D341Med (cell line): ENCODE data around the gene TOE1.

Experiments used
- DNase-seq: peaks from one replicate; pipeline ENCODE4 v3.0.0; 2012; ENCODE audit warnings: low spot score

Gene TOE1

DNA sequence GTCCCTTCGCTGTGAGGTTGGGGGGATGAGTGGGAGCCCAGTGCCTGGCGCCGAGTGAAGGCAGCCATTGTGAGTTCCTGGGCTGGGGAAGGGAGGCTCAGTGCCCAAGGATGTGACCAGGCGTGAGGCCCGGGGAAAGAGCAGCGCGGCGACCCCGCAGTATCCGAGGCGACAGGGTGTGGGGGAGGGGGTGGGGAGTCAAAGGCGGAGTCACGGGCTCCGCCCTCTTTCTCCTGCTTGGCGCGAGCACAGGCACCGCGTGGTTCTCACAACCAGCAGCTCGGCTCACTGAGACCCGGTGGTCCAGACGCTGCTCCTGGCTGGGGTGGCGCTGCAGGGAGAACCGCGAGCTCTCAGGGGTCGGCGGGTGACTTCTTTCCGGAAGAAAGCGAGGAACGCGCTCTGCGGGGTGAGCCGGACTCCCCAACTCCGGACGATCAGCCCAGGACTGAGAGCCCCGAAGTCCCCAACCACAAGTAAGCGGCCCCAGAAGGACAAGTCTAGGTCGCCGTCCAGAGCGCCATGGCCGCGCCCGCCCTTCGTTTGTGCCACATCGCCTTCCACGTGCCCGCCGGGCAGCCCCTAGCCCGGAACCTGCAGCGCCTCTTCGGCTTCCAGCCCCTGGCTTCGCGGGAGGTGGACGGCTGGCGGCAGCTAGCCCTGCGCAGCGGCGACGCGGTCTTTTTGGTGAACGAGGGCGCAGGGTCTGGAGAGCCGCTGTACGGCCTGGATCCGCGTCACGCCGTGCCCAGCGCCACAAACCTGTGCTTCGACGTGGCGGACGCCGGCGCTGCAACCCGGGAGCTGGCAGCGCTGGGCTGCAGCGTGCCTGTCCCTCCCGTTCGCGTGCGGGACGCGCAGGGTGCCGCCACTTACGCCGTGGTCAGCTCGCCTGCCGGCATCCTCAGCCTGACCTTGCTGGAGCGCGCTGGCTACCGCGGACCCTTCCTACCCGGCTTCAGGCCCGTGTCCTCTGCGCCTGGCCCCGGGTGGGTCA, 13.0 kb upstream of the TOE1 start, which contains the start of gene HPDL:
HPDL (plus strand) TSS at position 269 of the 997 bp plus-strand sequence; CDS start at position 523, 254 bp downstream.
- DNase-seq, result peak; percentile 91

GRCh38 chr1:45327644-45328515, 12.1 kb upstream of the TOE1 start:
- peak; percentile 54 for DNase-seq

DNA sequence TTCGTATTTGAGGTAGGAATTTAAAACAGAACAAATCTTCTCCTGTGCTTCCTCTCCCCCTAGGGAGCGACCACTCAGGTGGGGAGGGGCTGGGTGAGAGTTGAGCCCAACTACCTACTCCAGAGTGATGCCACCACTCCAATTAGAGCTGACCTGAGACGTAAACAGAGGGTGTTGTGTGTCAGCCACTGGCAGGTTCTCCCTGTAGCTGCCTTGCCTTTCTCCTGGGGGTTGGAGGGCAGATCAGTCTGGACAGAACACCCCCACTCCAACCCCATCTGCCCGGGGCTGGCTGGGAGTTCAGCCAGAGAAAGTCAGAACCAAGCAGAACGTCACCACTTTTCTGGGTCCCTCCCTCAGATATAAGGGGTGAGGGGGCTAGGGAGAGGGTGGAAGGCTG, 11.3 kb upstream of the TOE1 start:
- no peak for DNase-seq

DNA sequence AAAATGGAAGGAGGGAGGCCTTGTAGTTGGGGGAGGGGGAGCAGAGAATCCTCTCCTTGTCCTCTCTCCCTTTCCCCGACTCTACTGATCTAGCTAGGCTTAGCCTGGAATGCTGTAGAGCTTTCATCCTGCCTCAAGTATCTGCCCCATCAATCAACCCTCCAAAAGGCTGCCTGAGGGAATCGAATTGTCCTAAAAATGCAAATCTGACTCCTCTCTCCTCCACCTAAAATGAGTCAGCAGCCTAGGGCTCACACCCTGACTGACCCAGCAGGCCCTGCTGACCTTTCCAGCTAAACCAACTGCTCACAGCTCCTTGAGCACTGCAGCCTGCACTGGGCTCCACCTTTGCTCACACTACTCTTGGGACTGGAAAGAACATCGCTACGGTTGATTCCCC, 10.5 kb upstream of the TOE1 start:
- DNase-seq, result no peak

DNA sequence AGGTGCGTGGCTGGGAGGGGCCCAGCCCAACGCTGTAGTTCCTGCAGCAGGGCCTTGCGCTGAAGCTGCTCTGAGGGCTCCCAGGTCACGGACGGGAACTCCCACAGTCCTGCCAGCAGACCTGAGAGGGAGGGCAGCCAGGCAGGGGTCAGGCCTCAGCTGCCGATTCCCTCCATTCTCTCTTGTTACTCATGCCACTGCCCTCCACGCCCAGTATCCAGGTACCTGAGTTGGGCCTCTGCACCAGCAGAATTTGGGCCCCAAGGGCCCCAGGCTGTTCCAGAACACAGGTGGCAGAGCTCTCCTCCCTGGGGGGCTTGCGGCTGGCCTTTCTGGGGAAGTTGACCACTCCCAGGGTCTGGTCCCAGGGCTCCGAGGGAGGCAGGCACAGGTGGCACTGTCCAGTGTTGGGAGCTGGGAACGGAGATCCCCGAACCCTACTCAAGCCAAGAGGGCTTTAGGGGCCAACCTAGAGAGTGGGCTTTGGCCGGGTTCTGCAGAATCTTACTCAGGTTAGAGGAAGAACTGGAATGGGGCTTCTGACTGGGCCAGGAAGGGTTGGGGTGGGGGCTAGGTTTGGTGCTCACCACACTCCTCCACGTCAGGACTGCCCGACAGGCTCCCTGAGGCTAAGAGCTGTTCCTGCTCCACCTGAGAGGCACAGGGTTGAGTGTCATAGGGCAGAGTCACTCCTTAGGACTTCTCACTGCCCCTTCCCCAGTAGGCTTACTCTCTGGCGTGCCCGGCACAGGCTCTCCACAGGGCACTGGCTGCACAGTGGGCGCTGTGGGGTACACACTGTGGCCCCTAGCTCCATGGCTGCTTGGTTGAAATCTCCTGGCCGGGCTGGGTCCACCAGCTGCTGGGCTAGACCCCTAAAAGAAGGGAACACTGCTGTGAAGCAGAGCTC, 8.3 kb upstream of the TOE1 start:
- no peak for DNase-seq

DNA sequence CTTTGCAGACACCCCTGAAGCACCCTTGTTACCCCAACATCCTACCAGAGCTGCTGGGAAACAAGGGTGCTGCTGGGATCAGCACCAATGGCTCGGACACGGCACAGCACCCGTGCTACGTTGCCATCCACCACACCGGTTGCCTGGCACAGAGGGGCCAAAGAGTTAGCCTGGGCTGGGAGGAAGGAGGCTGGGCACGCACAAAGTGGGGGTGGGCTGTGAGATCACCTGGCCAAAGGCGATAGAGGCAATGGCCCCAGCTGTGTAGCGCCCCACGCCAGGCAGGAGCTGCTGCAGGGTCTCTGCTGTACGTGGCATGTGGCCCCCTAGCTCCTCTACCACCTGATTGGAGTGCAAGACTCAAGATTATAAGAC, 7.6 kb upstream of the TOE1 start:
- DNase-seq, result no peak

DNA sequence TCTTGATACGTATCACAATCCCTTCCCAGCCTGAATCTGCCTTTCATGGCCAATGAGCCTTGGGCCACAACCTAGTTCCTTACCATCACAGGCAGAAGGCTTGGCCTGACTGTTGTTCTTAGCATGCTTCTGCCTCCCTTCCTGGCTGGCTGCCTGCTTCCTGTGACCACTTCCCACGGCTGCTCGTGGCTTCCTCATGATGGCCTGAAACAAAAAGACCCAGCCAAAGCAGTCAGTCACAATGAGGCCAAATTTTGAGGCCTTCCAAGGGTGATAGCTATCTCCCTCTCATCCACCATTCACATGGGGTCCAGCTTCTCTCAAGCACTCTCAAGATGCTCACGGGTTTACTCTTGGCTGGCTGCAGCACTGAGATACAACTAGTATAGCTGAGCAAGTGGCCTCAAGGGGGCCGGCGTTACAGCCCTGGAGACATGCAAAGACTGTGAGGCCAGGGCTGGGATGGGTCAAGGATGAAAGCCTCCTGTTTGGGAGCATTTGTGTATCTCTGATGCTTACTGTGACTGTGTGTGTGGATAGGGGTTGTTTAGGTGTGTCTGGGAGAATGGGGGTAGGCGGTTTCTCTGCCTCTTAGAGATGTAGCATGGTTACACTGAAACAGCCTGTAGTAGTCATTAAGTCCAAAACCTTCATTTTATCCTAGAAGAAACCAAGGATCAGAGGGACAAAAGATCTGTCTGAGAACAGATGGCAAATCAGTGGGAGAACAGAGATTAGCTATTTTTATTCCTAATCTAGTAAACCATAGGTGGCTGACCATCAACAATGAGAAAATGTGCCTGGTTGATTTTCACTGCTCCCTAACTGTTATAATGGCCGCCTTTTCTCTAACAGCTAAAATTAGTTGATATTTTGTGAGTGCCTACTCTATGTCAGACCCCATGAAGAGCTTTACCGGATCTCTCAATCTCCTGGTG, 5.4 kb upstream of the TOE1 start:
- no peak for DNase-seq

DNA sequence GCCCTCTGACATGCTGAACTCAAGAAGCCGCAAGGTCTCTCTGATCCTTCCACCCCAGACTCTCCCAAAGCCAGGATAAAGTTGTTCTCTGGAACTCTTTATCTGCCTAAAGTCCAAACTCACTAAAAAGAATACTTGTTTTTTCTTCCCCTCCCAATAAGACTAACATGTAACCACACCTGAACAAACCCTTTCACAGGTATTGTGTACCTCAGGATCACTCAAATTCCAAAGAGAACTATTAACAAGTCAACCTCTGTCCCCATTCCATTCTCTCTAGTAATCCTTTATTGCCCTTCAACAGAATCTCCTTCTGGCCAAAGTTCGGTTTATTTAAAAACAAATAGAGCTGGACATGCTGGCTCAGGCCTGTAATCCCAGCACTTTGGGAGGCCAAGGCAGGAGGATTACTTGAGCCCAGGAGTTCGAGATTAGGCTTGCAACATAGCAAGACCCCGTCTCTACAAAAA, 4.1 kb upstream of the TOE1 start:
- no peak for DNase-seq

GRCh38 chr1:45337630-45338325, 2.2 kb upstream of the TOE1 start:
- DNase-seq, result no peak

DNA sequence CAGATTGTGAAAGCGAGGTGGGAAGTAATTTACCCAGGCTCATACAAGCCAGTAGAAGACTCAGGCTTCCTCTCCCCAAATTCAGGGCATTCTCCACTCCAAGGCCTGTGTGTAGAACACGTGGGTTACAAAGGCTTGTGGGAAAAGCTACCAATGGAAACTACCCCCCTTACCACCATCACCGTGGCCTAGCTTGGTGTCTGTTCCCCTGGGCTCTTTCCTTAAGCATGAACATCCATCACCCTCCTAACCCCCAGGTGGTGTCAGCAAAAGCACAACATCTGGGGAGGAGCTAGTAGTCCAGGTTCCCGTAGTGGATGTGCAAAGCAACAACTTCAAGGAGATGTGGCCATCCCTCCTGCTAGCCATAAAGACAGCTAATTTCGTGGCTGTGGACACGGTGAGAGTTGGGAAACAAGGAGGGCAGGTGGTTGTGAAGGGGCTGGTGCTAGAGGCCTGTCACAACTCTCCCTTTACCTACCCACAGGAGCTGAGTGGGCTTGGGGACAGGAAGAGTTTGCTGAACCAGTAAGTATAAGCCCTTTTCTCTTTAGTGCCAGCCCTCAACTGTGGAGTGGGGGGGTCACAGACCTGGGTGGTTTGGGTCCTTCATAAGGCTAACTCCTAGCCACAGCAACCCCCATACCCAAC, 971 bp downstream of the TOE1 start:
- DNase-seq, result no peak

DNA sequence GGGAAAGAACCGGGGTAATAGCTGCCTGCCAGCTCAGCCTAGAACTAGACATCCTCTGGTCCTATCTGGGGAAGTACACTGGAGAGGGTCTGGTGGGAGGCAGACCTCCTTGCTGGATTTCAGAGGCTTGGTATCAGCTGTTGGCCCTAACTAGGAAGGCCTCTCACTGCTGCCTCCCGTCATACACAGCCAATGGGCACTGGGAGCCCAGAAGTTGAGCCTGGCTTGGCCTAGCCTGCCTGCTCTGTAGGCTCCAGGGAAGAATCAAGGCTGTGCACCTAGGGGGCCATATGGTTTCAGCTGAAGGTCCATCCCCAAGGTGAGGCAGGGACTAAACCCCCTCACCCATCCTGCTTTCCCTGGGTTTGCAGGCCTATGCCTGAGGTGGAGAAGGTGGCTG, 4.5 kb downstream of the TOE1 start:
- DNase-seq, result no peak

GRCh38 chr1:45345014-45345413, 5.0 kb downstream of the TOE1 start:
- DNase-seq, result no peak

GRCh38 chr1:45346473-45346872, 6.5 kb downstream of the TOE1 start:
- no peak for DNase-seq

DNA sequence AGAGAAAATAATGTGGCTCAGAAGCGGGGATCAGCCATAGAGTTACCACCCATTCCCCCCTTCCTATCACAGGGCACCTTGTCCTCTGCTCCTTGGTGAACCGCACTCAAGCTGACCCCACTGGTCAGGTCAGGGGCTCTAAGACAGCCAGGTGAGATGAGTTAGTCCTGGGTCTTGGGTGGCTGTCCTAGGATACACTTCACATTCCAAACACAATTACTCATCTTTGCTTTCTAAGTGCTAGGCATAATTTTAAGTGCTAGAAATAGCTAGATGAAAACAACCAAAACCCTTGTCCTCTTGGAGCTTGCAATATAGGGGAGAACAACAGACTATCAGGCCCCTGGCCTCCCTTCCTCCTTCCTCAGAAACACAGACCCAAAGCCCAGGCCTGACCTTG, 8.1 kb downstream of the TOE1 start:
- no peak for DNase-seq

DNA sequence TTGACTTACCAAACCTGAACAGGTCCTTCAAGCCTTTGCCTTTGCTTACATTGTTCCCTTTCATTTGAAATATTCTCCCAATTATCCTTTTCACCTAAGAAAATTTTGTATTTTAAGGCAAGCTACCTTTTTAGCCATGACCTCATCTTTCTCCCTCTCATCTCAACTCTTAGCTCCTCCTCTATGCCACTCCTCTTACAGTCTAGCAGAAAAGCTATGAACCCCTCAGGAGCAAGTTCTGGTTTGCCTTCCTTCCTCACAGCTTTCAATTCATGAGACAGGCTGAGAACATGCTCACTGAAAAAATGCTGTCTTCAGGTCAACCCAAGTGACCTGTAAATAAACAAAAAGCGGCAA, 8.6 kb downstream of the TOE1 start:
- DNase-seq, result no peak

DNA sequence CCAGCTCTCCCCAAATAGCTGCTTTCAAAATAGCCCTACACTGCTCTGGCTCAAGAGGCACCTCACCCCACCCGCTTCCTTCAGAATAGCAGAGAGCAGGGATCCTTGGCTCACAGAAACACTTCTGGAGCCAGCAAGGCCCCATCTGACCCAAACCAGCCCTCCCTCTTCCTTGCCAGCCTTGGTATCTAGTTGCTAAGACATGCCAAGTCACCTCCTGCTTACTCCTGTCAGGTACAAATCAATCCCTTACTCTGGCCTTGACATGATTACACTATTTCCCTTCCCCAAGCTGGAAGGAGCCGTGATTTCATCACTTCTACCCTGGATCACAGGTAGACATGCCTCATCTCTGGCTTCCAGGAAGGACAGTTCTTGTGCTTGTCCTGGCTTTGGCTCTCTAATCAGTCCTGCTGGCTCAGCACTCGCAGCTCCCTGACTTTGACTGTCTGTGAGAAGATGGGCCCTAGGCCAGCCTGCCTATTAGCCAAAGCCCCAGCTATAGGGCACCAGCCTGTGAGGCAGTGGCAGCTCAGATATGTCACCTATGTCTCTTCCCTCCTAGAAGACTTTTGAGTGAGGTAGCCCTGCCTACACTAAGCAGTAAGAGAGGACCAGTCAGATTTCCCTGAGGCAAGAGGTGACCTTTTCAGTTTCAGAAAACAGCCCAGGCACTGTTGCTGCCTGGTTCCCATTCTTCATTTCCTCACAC, 9.2 kb downstream of the TOE1 start:
- no peak for DNase-seq

DNA sequence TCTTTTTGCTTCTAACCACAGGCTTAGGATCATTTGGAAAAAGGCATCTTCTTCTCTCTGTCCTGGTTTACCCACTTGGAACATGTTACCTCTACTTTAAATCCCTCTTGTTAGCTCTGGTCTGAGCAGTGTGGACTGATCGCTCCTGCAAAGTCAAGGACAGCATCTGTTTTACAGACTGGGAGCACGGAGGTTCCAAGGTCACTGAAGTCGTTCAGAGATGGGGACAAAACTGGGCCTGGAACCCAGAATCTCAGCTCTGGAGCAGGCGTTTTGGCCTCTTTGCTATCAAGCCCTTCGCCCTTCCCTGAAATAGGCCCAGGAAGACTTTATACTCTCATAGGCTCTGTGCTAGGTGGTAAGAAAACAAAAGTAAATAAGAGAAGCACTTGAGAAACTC, 11.5 kb downstream of the TOE1 start:
- DNase-seq, result no peak

- no peak for DNase-seq
Measured at GRCh38 chr1:45353685-45354084, 13.7 kb downstream of the TOE1 start.

DNA sequence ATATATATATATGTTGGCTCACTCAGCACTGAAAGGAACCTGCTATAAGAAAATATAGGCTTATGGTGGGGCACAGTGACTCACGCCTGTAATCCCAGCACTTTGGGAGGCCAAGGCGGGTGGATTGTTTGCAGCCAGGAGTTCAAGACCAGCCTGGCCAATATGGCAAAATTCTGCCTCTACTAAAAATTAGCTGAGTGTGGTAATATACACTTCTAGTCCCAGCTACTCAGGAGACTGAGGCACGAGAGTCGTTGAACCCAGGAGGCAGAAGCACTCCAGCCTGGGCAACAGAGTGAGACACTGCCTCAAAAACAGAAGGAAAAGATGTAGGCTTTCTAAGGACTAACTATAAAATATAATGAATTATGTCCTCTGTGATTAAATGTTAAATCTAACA, 14.9 kb downstream of the TOE1 start:
- DNase-seq, result no peak
